Transverse colon (tissue), 4 donors: ENCODE data around the gene VPS26B.

ENCODE experiments used
- EP300 ChIP-seq: sonication (generic); formaldehyde crosslinking; IDR thresholded peaks from one replicate; pipeline ENCODE4 v1.6.1; 2017; ENCODE audit warnings: antibody characterized with exemption, low read depth
- POLR2A ChIP-seq: fragments of 450-650 bp; IDR thresholded peaks from one replicate; pipeline ENCODE4 v1.6.1; 2016; ENCODE audit warnings: antibody characterized with exemption, mild to moderate bottlenecking, moderate library complexity
- POLR2AphosphoS5 ChIP-seq, 3 donors: sonication (generic); formaldehyde crosslinking; IDR thresholded peaks; one replicate each; pipeline ENCODE4 v1.6.1; 2016; ENCODE audit warnings: antibody characterized with exemption in 3 of 3
- TF ChIP-seq, protein P1 (sequence below), 5 experiments: fragments of 200-600 bp in 3 of 5; fragments of 450-650 bp in 2 of 5; sonication (generic) in 3 of 5; IDR thresholded peaks; 1 replicate in 2 of 5; 2 replicates in 3 of 5; pipeline ENCODE4 v1.5.1; 2016 to 2017; ENCODE audit warnings: antibody characterized with exemption in 5 of 5, inconsistent platforms in 3 of 5, mild to moderate bottlenecking in 2 of 5, moderate library complexity in 1 of 5

DNA sequence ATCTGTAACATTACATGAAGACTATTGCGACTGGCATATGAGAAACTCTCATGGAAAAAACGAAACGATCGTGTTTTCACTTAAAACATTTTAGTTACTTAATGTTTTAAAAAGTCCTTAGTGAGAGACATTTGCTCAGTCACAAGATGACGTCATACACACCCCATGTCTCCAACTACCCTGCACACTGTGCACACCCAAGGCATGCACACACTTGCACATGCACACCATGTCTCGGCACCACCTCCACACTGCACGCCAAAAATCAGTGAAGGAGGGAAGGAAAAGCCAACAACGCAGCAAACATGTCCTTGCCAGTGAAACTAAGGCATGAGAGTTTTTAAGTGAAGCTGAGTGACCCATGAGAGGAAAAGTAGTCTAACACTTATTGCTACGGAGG lies 18.7 kb upstream of the VPS26B start:
- TF ChIP-seq, protein P1, sequence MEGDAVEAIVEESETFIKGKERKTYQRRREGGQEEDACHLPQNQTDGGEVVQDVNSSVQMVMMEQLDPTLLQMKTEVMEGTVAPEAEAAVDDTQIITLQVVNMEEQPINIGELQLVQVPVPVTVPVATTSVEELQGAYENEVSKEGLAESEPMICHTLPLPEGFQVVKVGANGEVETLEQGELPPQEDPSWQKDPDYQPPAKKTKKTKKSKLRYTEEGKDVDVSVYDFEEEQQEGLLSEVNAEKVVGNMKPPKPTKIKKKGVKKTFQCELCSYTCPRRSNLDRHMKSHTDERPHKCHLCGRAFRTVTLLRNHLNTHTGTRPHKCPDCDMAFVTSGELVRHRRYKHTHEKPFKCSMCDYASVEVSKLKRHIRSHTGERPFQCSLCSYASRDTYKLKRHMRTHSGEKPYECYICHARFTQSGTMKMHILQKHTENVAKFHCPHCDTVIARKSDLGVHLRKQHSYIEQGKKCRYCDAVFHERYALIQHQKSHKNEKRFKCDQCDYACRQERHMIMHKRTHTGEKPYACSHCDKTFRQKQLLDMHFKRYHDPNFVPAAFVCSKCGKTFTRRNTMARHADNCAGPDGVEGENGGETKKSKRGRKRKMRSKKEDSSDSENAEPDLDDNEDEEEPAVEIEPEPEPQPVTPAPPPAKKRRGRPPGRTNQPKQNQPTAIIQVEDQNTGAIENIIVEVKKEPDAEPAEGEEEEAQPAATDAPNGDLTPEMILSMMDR (IDR thresholded peaks at IDR 0.05): no peak
- no peak for TF ChIP-seq POLR2A
- no peak for TF ChIP-seq EP300
- TF ChIP-seq POLR2AphosphoS5 (IDR thresholded peaks at IDR 0.05): no peak
